CD4-positive, alpha-beta T cell treated with Interleukin-4 for 1 hour (primary cell): Measurements from ENCODE around the gene RRP1.

ENCODE experiments used
- DNase-seq, 2 donors: peaks; one replicate each; pipeline ENCODE4 v3.0.0-alpha.2; 2020 to 2022

Gene RRP1

DNA sequence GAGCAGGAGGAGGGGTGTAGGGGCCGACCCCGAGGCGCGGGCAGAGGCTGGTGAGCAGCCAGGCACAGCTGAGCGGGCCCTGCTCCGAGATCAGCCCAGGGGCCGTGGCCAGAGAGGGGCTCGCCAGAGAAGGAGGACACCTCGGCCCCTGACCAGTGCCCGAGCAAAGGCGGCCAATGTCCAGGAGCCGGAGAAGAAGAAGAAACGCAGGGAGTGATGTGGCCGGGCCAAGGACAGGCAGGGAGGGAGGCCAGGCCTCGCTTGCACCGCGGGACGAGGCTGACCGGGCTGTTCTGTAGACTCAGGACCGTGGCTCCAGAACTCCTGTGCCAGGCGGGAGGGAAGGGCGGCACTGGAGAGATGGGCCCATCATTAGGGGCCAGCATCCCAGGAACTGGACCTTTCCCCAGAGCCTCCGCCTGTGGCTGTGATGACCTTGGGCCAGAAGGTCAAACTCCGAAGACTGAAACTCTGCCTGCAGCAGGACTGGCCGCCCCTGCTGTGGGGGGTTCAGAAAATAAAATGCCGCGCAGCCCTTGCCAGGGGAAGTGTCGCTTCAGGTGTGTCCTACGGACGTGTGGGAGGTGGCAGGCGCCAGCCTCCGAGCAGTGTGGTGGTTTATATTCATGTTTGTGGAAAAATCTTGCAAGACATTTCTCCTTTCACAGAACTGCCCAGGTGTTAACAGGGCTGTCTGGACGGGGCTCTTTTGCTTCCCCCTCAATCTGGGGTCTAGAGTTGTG is 14.4 kb downstream of the RRP1 start:
- no peak for DNase-seq

DNA sequence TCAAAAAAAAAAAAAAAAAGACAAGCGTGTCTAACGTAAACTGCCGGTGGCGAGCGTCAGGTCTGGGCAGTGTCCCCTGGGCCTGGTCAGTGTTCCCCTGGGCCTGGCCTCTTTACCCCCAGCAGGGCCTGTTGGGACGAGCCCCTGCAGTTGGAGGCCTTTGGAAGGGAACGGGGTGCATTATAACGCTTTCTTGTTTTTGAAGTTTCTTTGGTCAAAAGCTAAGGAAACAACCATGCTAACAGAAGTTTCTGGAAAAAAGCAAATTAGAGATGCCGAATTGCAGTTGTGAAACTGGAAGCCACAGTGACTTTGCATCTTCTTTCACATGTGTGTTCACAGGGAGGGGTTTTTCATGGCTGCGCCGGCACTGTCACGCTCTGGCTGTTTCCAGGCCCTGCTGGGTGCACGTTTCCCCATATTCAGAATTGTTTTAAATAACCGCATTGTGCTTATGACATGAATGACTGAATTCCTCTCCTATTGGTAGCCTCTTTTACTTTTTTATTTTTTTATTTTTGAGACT is 16.0 kb downstream of the RRP1 start:
- peak; percentile 16 to 83 for DNase-seq

DNA sequence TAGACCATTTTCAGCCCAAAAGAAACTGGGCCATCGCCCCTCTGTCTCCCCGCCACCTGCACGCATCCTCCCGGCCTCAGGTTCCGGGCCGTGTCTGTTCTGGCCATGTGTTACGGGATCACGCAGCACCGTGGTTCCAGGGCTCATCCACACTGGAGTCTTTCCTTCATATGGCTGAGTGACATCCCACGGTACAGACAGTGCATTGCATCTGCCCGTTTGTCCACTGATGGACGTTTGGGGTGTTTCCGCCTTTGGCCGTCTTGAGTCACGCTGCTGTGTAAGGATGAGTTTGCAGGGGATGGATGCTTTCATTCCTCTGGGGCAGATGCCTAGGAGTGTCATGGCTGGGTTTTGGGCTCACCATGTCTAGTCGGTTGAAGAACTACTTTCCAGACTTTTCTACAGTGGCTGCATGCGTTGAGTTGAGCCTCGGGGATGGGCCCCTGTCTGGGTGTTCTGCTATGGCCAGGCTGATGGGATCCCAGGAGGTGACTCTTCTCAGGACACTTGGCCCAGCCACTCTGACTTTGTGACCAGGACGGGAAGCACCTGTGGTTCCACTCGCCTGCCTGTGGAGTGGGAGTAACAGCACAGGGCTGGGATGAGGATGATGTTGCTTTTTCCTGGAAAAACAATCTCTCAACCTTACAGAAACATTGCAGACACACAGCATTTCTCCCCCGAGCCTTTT is 16.8 kb downstream of the RRP1 start:
- no peak for DNase-seq

DNA sequence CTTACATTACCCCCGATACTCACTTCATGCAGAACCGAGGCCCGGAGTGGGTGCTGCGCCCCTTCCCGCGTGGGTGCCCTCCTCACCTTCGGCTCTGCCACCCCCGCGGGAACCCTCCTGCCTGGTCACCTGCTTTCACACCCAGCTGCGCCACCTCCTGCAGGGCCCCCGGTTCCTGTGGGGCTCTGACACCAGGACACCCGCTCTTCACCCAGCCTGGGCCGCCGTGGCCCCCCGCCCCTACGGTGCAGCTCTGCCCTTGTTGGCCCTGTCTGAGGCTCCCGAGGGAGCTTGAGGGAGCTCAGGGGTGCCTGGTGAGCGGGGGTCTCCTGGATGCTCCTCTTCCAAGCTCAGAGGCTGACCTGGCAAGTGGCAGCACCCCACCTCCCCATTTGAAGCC is 19.0 kb downstream of the RRP1 start:
- no peak for DNase-seq

DNA sequence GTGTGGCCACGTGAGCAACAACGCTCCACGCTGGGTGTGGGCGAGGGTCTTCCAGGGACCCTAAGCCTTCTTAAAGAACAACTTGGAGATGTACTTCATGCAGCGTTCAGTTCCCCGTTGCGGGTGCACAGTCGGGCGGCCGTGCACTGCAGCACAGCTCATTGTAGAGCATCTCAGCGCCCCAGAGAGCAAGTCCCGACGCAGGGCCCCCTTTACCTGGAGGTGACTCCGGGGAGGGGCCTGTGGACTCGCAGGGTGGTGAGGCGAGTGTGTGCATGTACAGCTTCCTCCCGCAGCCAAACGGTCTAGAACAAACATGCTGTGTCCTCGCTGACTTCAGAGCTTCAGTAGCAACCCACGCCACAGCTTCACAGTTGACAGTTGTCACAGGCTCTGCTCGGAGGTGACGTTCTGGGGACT is 19.5 kb downstream of the RRP1 start:
- DNase-seq = no peak

DNA sequence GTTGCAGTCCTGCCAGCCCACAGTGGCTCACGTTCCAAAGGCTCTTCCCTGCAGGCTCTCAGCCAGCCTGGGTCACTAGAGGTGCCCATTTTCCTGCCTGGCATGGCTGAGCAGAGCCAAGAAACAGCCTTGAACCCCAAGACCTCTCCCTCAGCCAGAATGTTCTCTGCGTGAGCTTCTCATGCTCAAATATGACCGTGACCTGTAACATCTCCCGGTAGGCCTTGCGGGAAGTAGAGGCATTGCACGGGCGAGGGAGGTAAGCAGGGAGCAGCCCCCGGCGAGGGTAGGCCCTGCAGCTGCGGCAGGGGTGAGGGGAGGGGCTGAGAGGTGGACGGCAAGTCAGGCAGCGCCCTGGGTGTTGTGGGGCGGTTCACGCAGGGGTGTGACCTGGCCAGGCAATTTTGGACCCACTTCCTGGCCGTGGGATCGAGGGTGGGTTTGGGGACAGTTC is 20.0 kb downstream of the RRP1 start:
- DNase-seq = no peak

DNA sequence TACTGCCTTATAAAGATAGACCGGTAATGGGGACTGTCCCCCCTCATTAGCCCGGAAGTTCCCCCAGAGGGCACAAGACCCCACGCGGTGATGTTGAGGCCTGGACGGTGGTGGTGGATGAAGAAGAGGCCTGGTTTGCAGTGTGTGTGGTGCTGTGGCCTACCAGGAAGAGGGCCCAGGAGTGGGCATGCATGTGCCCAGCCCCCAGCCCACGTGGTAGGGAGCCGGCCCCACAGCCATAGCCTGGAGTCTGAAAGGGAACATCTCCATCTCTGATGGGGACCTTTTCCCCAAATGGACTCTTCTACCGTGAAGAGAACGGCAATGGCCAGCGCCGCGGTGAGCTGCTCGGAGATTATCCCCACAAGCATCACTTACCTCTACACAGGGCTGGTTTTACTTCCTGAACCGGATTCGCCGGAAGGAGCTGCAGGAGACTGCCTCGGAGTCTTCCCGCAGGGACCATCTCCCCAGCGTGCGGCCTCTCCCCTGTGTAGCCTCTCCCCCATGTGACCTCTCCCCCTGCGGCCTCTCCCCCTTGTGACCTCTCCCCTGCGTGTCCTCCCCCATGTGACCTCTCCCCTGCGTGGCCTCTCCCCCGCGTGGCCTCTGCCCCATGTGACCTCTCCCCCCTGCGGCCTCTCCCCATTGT is 20.6 kb downstream of the RRP1 start:
- no peak for DNase-seq

DNA sequence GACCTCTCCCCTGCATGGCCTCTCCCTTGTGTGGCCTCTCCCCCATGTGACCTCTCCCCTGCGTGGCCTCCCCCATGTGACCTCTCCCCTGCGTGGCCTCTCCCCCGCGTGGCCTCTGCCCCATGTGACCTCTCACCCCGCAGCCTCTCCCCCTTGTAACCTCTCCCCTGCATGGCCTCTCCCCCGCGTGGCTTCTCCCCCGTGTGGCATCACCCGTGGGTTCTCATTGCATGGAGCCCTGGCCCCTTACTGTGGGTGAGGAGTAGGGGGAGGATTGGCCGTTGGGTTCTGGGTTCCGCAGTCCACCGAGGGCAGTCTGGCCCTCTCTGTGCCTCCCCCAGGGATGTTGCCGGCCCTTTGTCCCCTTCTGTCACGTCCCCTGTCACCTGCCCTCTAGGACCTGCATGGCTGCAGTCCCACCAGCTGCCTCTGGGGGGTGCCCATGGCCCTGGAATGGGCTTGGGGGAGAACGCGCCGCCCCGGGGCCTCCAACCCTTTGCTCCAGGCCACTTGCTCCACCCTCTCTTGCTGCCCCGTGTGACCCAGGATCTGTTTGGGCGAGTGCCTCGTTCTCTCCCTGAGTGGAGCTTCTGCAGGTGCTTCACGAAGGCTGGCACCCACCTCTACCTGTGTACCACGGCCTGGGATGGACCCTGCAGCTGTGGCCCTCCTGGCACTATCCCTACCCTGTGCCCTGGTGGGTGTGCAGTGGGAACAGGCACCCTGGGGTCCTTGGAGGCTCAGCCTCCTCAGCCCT is 21.3 kb downstream of the RRP1 start:
- peak; percentile 83 to 84 for DNase-seq

DNA sequence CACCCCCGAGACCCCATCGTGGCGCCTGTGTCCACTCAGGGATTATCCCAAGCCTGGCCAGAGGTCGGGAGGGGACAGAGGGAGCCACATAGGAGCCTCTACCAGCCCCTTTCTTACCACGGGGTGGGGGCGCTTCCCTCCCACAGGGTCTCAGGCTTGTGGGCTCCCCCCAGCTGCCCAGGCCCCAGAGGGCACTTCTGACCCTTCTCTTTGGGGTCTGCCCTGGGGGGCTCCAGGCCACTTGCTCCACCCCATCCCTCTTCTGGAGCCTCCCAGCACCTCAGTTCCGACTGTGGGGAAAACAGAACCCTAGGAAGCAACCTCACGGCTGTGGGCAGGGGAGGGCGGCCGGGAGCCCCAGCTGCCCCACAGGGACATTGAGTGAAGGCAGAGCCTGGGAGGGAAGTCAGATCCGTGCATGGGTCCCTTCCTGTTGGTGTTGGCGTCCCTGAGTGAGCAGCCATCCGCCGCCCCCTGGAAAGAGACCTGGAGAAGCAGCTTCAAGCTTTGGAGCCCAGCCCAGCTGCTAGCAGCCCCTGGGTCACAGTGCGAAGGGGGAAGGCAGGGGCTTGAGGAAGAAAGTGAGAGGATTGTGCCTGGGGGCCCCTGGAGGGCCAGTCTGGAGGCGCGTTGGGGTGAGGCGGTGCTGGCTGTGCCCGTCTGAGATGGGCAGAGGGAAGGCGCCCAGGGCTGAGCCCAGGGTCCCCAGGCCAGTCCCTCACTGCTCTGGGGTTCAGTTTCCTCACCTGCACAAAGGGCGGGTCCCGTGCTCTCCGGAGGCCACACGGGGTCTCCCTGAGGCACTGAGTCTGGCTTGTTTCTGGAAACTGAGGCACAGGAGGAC is 22.1 kb downstream of the RRP1 start:
- no peak for DNase-seq

DNA sequence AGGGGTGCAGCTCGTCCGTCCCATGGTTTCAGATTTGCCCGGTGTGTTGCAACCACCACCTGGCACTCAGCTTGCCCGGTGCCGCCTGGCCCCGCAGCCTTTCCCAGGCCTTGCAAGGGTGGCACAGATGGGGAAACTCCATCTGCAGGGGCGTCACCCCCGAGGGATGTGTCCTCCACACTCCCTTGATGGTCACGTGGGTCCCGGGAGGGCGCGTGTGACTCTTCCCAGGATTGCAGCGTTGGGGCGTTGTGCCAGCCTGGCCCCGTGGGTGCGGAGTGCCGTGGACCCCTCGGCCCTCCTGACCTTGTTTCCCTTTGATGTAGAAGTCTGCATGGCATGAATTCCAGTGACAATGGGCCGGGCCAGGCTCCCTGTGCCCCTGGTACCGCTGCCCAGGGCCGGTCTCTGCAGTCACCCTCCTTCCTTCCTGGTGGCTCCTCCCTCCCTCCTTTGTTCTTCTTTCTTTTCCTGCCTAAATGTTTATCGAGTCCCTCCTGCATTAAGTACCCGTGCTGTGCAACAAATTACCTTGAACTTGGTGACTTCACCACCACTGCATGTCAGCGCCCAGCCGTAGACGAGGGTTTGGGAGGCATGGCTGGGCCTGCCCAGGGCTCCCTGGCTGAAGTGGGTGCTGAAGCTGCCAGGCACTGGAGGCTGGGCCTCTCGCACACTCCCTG is 22.9 kb downstream of the RRP1 start:
- DNase-seq = no peak

DNA sequence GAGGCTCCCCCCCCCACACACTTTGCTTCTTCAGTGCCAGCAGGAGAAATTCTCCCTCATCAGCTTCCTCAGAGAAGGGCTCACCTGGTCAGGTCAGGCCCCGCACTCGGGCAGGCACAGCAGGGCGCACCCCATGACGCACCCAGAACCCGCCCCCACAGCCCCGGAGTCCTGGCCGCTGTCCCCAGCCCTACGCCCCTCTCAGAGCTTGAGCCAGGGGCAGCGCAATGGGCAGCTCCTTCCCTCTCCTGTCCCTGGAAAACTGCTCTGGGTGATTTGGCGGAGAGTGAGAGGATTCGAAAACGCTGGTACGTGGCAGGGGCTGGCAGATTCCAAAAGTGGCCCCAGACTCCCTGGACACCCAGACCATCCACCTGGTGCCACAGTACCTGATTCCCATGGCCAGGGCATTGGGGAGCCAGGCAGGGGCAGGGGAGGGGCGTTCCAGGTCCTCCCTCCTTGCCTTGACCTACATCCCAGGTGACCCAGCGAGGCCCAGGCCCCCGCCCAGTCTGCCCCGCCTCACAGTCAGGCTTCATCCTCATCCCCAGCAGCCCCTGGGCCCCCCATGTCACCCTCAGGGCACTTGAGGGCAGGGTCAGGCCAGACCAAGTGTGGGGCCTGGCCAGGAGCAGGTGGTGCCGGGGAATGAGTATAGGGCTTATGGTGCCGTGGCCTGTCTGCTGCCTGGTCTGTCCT is 23.7 kb downstream of the RRP1 start:
- no peak for DNase-seq

DNA sequence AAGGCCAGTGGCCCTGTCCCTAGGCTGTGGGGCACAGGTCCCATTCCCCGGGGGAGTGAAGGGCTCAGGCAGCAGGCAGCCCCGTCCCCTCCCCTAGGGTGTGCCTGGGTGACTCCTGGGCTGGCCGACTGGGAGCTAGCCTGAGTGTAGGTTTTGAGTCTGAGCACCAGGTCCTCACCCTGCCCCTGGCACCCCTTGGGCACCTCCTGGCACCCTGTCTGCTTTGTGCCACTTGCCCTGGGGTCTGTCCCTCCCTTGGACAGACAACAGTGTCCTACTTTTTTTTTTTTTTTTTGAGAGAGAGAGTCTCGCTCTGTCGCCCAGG is 24.2 kb downstream of the RRP1 start:
- DNase-seq = no peak

DNA sequence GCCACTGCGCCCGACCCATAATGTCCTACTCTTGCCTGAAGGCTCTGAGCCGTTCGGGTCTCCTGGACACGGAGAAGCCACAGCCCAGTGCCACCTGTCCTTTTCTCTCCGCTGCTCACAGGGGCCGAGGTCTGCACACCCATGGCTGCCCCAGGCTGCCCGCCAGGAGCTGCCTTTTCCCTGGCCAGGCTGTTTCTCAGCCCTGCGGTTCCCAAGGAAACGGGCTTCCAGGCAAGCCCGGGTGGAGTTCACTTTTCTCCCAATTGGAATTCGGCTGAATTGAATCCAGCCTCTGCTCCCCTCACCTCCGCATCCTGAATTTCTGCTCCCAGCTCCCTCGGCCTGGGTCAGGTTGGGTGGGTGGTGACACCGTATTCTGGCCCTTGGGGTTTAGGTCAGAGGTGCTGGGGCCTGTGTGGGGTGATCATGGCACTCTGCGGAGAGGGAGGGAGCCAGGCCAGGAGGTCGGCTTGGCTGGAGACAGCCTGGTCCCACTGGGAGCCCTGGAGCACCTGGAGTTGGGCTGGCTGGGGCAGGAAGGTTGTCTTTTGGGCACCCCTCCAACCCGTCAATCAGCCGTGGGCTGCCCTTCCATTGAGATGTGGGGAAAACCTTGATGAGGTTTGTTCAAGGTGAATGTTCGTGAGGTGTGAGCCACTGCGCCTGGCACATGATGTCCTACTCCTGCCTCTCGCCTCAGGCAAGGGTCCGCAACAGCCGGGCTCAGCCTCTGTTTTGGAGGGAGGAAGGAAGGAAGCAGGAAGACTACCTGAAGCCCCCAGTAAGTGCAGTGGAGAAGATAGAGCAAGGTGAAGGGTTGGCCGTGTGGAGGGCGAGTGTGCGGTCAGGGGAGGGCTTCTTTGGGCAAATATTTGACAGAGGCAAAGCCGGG is 25.1 kb downstream of the RRP1 start:
- no peak for DNase-seq

DNA sequence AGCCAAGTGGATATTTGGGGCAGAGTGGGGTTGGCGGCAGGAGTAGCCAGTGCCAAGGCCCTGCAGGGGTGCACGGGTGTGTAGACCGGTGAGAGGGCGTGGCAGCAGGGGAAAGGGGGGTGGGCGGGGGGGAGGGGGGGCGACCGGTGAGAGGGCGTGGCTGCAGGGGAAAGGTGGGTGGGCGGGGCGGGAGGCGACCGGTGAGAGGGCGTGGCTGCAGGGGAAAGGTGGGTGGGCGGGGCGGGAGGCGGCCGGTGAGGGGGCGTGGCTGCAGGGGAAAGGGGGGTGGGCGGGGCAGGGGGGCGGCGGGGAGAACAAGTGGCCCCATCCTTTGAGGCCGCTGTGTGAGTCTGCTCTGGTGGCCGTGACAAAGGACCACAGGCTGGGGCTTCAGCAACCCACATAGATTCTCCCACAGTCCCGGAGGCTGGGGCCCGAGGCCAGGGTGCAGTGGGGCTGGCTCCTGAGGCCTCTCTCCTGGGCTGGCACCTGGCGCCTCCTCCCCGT is 25.8 kb downstream of the RRP1 start:
- DNase-seq = no peak

DNA sequence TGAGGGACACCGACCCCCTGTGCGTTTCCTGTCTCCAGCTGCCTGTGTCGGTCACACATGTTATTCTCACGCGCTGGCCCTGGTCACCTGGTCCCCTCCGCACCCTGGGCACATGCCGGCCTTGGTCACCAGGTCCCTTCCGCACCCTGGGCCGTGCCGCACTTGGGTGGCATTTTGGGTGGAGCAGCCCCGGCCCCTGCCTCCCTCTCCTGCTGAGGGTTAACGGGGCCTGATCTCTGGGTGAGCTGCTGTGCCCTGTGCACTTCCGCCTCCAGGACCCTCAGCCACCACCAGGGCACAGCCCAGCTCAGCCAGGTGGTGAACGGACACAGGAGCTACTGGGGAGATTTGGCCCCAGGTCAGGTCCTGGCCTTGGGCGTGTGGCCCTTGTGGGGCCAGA is 26.6 kb downstream of the RRP1 start:
- DNase-seq = no peak

DNA sequence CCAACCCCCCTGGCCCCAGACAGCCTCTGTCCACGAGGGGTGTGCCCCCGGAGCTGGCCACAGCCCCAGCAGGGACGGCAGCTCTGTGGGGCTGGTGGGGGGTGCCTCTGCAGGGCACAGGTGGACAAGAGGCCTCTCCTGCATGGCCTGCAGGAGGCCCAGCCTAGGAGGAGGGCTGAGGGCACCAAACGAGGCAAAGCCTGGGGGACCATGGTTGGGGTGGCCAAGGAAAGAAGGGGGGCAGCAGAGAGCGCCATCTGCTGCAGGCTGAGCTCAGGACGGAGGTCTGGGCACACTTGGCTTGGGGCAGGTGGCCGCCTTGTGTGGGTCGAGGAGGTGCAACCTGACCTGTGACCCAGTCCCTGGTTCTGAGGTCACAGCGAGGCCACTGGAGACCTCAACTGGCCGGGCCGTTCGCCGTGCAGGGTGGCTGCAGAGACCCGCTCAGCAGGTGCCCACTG is 27.3 kb downstream of the RRP1 start:
- DNase-seq = no peak

DNA sequence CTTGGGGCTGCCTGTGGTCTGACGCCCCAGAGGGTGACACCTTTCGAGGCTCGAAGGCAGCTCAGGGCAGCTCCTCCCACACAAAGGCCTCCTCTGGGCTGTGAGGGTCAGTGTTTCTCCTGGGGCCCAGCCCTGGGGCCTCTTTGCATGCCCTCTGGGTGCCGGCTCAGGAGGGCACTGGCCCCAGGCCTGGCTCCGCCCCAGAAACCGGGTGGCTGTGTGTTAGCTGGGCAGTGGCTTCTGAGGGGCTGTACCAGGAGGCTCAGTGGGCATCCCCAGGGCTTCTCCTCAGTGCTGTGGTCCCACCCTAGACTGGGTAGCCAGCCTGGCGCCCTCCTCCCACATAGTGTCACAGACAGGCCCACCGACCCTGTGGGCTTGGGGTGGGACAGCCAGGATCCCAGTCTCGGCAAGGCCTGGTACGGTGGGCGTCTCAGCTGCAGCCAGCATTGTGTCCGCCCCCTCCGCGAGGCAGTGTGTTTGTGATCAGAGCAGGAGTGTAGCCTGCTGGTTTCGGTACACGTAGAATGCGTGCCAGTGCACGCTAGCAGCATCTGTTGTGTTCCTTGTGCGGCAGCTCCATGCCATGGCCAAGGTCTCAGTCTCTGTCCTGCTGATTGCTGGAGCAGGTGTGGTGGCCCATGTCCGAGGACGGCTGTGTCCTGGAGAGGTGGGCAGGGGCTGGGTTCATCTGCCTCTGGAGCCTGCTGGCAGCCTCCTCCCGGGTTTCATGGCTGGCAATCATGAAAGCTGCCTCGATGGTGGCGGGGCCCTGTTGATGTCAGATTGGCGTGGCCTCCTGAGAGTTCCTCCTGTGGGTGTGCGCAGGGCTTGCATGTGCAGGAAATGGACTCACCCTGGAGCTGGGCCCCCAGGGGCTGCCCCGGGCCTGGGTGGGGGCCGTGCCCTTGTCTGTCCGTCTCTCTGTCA is 28.0 kb downstream of the RRP1 start:
- DNase-seq = no peak

DNA sequence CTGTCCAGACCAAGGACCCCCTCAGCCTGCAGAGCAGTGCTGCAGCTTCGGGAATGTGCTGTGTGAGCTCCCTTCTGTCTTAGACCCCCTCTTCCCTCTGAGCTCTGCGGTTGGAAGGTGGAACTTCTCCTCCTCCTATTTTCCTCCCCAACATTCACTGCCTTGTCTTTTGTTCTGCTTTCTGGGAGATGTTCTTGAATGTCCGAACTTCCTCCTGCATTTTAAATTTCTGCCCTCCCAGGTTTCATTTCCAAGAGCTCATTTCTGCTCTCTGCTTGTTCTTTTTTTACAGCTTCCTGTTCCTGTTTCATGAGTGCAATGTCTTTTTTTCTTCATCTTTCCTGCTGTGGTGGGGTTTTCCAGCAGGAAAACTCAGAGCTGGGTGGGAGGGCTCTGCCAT is 29.3 kb downstream of the RRP1 start:
- DNase-seq = no peak
